Endothelial cell of umbilical vein (primary cell): ENCODE results near the gene PHACTR1. TPM values are rescaled to one million over a fixed set of nuclear protein-coding genes. Genes with fewer than 3 reads are reported as not detected.

Experiments used
- BruUV-seq: library from RNA; stranded (reverse); fragments of 400-500 nt; replicated peaks from 2 replicates; lab custom pipeline; 2021; lab: Mats Ljungman, UMichigan
- CTCF ChIA-PET: fragments of 300-600, 350-600 bp; sonication (Branson Sonifier 250); formaldehyde crosslinking; loops from one replicate; lab custom pipeline; 2021; ENCODE audit warnings: antibody characterized with exemption, inconsistent platforms; lab: Charles Lee
- POLR2A ChIA-PET: fragments of 300-600, 350-600 bp; sonication (Branson Sonifier 250); formaldehyde crosslinking; loops from one replicate; lab custom pipeline; 2021; ENCODE audit warnings: antibody characterized with exemption, inconsistent platforms; lab: Charles Lee
- DNase-seq: peaks from one replicate; pipeline ENCODE4 v3.0.0-alpha.2; 2011; ENCODE audit warnings: low read depth, low spot score
- FAIRE-seq: peaks from 2 replicates; lab custom pipeline; 2011; peaks lifted over from hg19 to GRCh38; lab: Jason Lieb, UNC
- H2AFZ ChIP-seq: 2 replicates; pipeline ENCODE4 v1.6.0; 2012; ENCODE audit warnings: low read depth, low read length, control low read depth, inconsistent platforms
- H3K27ac ChIP-seq: 2 replicates; pipeline ENCODE4 v1.5.1; 2011; ENCODE audit warnings: low read depth, mild to moderate bottlenecking, control low read depth, low read length, moderate library complexity; ENCODE audit not compliant: insufficient read depth
- H3K27me3 ChIP-seq, 2 experiments: 2 replicates each; pipeline versions ENCODE4 v1.6.0 to v1.6.1; 2011; ENCODE audit warnings: low read length in 2 of 2, mixed read lengths in 1 of 2; ENCODE audit not compliant: control insufficient read depth in 2 of 2, insufficient read depth in 2 of 2
- H3K36me3 ChIP-seq, 2 experiments: 2 replicates in 1 of 2; 3 replicates in 1 of 2; pipeline ENCODE4 v1.5.1; 2011; ENCODE audit warnings: low read length in 2 of 2, mild to moderate bottlenecking in 1 of 2, moderate library complexity in 1 of 2; ENCODE audit not compliant: control insufficient read depth in 2 of 2, insufficient read depth in 2 of 2; ENCODE audit errors: extremely low read depth in 1 of 2
- H3K4me1 ChIP-seq: 3 replicates; pipeline ENCODE4 v1.5.1; 2011; ENCODE audit warnings: mild to moderate bottlenecking, low read length; ENCODE audit not compliant: control insufficient read depth, insufficient read depth; ENCODE audit errors: extremely low read depth
- H3K4me2 ChIP-seq: 2 replicates; pipeline ENCODE4 v1.6.1; 2011; ENCODE audit warnings: low read length, control low read depth, mixed read lengths; ENCODE audit not compliant: insufficient read depth
- H3K4me3 ChIP-seq, 3 experiments: fragments of 200-600 bp in 1 of 3; sonication (generic), shearing (Covaris generic) in 1 of 3; replicated peaks in 1 of 3; 2 replicates each; pipeline ENCODE4 v1.5.1; 2011 to 2016; ENCODE audit warnings: control low read depth in 3 of 3, low read length in 3 of 3, mild to moderate bottlenecking in 2 of 3, inconsistent platforms in 1 of 3, low read depth in 1 of 3, moderate library complexity in 1 of 3; ENCODE audit not compliant: insufficient read depth in 1 of 3
- H3K79me2 ChIP-seq: 2 replicates; pipeline ENCODE4 v1.6.0; 2012; ENCODE audit warnings: low read length, inconsistent platforms; ENCODE audit not compliant: control insufficient read depth, insufficient read depth
- H3K9ac ChIP-seq: replicated peaks from 2 replicates; pipeline ENCODE3; 2011; ENCODE audit warnings: low read length, control low read depth; ENCODE audit not compliant: insufficient read depth; ENCODE audit errors: extremely low read depth
- H3K9me1 ChIP-seq: replicated peaks from 3 replicates; pipeline ENCODE4 v1.6.0; 2011; ENCODE audit warnings: mild to moderate bottlenecking, low read length; ENCODE audit not compliant: control insufficient read depth, insufficient read depth; ENCODE audit errors: extremely low read depth
- H3K9me3 ChIP-seq: replicated peaks from 2 replicates; pipeline ENCODE4 v1.5.1; 2012; ENCODE audit warnings: low read length, inconsistent platforms; ENCODE audit not compliant: control insufficient read depth, insufficient read depth
- H4K20me1 ChIP-seq: replicated peaks from 2 replicates; pipeline ENCODE3; 2011; ENCODE audit warnings: mild to moderate bottlenecking, low read length; ENCODE audit not compliant: control insufficient read depth, insufficient read depth; ENCODE audit errors: extremely low read depth
- CTCF ChIP-seq, 2 donors: IDR thresholded peaks; 1 replicate in 1 of 2; 2 replicates in 1 of 2; pipeline ENCODE4 v1.5.1; 2011; ENCODE audit warnings: low read length in 2 of 2, mild to moderate bottlenecking in 2 of 2, moderate library complexity in 2 of 2, control low read depth in 1 of 2, inconsistent platforms in 1 of 2, low read depth in 1 of 2; ENCODE audit not compliant: insufficient read depth in 1 of 2; ENCODE audit errors: extremely low read depth in 1 of 2
- EZH2 ChIP-seq: IDR thresholded peaks from 2 replicates; pipeline ENCODE4 v1.6.1; 2012; ENCODE audit warnings: borderline replicate concordance, low read depth, mild to moderate bottlenecking, moderate library complexity, low read length, inconsistent platforms; ENCODE audit not compliant: severe bottlenecking
- FOS ChIP-seq: IDR thresholded peaks from 2 replicates; pipeline ENCODE4 v1.6.1; 2011; ENCODE audit warnings: mild to moderate bottlenecking, low read length, moderate library complexity, borderline replicate concordance; ENCODE audit not compliant: insufficient read depth
- GATA2 ChIP-seq: IDR thresholded peaks from 2 replicates; pipeline ENCODE4 v1.7.0; 2011; ENCODE audit warnings: low read depth, mild to moderate bottlenecking, moderate library complexity, mixed read lengths, low read length; ENCODE audit not compliant: insufficient read length, insufficient read depth
- JUN ChIP-seq: IDR thresholded peaks from 2 replicates; pipeline ENCODE4 v1.6.1; 2011; ENCODE audit warnings: borderline replicate concordance, low read depth; ENCODE audit not compliant: insufficient read length, insufficient read depth
- MAX ChIP-seq: IDR thresholded peaks from 2 replicates; pipeline ENCODE4 v1.6.1; 2011; ENCODE audit not compliant: insufficient read depth, insufficient read length
- MYC ChIP-seq: IDR thresholded peaks from one replicate; pipeline ENCODE4 v1.6.1; 2011; ENCODE audit warnings: mild to moderate bottlenecking, low read depth, low read length
- POLR2A ChIP-seq: IDR thresholded peaks from 2 replicates; pipeline ENCODE4 v1.6.1; 2012; ENCODE audit warnings: low read depth, mild to moderate bottlenecking, control low read depth, low read length
- POLR2AphosphoS5 ChIP-seq: IDR thresholded peaks from 2 replicates; pipeline ENCODE4 v1.6.1; 2012; ENCODE audit warnings: low read depth, mild to moderate bottlenecking, control low read depth, low read length, moderate library complexity; ENCODE audit not compliant: insufficient read depth
- dilution Hi-C: fragments of 300-500 bp; cut with MboI; formaldehyde crosslinking; loops from one replicate; pipeline ENCODE4 v1.15.0; 2019; ENCODE audit warnings: low sequenced_read_pairs; ENCODE audit not compliant: extremely low pct_ligation_motif_present
- intact Hi-C: fragments of 100-400 bp; cut with micrococcal nuclease; formaldehyde crosslinking; loops from one replicate; pipeline ENCODE4 v1.10.0; 2022
- polyA plus RNA-seq, 4 experiments: library from polyadenylated mRNA; depleted of rRNA in 3 of 4; stranded (reverse) in 3 of 4; unstranded in 1 of 4; fragments of >200 nt; gene quantifications; 2 replicates each; pipeline versions ENCODE4 v1.2.1 to v1.2.3, GENCODE V29; 2011 to 2012; ENCODE audit warnings: missing spikeins in 1 of 4
- total RNA-seq: library from RNA; stranded (reverse); gene quantifications from 2 replicates; pipeline ENCODE4 v1.2.3, GENCODE V29; 2021

Gene PHACTR1
- total and polyA plus RNA-seq, 2 donors (not counting 3 experiments of a cell fraction or from before 2014, with no cell fraction given): 2.4 to 23.2 TPM

GRCh38 chr6:12861603-12862002 is 145.0 kb downstream of the PHACTR1 start:
- dilution Hi-C loops (no loop called here), intact Hi-C loops (no loop called here)
- H3K4me3 ChIP-seq: no peak overlapping the region
- TF ChIP-seq GATA2: no peak
- TF ChIP-seq POLR2AphosphoS5: no peak
- TF ChIP-seq POLR2A: no peak
- TF ChIP-seq MAX: no peak
- TF ChIP-seq FOS: no peak
- no peak for TF ChIP-seq JUN
- TF ChIP-seq MYC: no peak
- no peak for TF ChIP-seq EZH2
- no peak for TF ChIP-seq CTCF (IDR thresholded peaks at IDR 0.05; ENCODE audit: extremely low read depth in 1 of 2, insufficient read depth in 1 of 2, low read depth in 1 of 2, low read length in 2 of 2)
- no peaks in the 10 kb centered on the region for H3K9me1 ChIP-seq
- DNase-seq (no peak), FAIRE-seq (no peak)
- H3K36me3 ChIP-seq: no peaks in the 10 kb centered on the region
- no peaks in the 10 kb centered on the region for H4K20me1 ChIP-seq
- no peak overlapping the region for H2AFZ ChIP-seq
- no TSS peak for BruUV-seq
- H3K4me2 ChIP-seq: no peak overlapping the region
- H3K4me1 ChIP-seq: no peaks in the 10 kb centered on the region
- H3K79me2 ChIP-seq: no peaks in the 10 kb centered on the region
- H3K27me3 ChIP-seq: peaks cover 0 to 3% of the 10 kb centered on the region in 2 experiments
- ChIA-PET CTCF (no interaction called here), POLR2A (no interaction called here)
- no peaks in the 10 kb centered on the region for H3K9me3 ChIP-seq
- H3K27ac ChIP-seq: no peak overlapping the region
- no peak overlapping the region for H3K9ac ChIP-seq
